Gastroesophageal sphincter (tissue), 2 donors: ENCODE results near the gene IL1F10.
"Not testable (repeated sequence)": the region's sequence is repeated elsewhere in the genome, so short reads cannot be mapped to it uniquely, and the experiment has no call there.

ENCODE experiments used
- EP300 ChIP-seq: sonication (generic); formaldehyde crosslinking; IDR thresholded peaks from one replicate; pipeline ENCODE4 v1.6.1; 2017; ENCODE audit warnings: antibody characterized with exemption, mild to moderate bottlenecking
- POLR2A ChIP-seq, 2 donors: fragments of 450-650 bp; IDR thresholded peaks; one replicate each; pipeline ENCODE4 v1.6.1; 2017; ENCODE audit warnings: antibody characterized with exemption in 2 of 2, mild to moderate bottlenecking in 2 of 2, moderate library complexity in 1 of 2

DNA sequence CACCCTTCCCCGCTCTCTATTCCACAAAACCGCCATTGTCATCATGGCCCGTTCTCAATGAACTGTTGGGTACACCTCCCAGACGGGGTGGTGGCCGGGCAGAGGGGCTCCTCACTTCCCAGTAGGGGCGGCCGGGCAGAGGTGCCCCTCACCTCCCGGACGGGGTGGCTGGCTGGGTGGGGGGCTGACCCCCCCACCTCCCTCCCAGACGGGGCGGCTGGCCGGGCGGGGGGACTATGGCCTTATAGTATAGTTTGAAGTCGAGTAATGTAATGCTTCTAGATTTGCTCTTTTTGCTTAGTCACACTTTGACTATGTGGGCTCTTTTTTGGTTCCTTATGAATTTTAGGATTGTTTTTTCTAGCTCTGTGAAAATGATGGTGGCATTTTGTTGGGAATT, 28.5 kb downstream of the IL1F10 start:
- TF ChIP-seq POLR2A (IDR thresholded peaks at IDR 0.05); EP300: not testable (repeated sequence)
